Activated T-helper 1 cell treated with anti-CD3 and anti-CD28 coated beads, Interleukin-2, amount 50 U/mL, for 16 hours (primary cell): ENCODE data around the gene NT5C.

Experiments used
- DNase-seq, 2 donors: peaks; one replicate each; pipeline ENCODE4 v3.0.0-alpha.2; 2020; ENCODE audit warnings: low read depth in 1 of 2, low spot score in 1 of 2

The NT5C gene

DNA sequence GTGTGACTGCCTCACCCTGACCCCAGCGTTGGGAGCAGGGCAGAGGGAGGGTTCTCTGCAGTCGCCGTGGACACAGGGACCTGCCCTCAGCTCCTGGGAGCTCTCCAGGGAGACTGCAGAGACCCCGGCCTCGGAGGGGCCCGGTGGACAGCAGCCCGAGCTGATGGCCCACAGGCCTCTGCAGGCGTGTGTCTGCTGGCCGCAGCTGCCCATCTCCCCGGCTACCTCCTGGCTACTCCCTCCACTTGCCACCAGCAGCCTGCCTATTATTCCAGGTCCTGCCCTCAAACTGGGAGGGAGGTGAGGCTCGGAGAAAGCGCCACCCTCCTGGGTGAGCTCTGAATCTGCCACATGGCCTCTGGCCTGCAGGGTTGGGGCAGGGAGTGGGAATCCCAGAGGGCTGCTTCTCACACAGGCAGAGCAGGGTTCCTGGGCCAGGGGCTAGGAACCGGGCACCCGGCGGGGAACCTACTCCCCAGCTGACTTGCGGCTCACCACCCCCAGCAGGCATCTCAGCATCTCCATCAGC is 36.6 kb downstream of the NT5C start:
- DNase-seq: no peak

DNA sequence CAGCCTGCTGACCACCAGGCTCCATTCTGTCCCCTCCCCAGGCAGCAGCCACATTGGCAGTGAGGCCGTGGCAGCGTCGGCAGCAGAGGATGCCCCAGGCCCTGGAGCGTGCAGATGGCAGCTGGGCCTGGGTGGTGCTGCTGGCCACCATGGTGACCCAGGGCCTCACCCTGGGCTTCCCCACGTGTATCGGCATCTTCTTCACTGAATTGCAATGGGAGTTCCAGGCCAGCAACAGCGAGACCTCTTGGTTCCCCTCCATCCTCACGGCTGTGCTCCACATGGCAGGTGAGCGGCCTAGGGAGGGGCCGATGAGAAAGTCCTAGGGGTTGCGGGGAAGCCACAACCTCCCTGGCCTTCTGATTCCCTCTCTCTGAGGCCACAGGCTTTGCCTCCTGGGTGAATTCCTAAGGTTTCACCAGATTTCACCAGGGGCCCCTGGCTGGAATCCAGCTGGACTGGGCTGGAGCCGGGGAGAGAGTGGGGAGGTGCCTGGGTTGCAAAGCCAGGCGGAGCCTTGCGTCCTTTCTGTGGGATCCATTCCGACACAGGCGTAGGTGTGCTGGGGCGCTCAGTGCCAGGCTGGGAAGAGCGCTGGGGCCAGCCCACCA is 37.9 kb downstream of the NT5C start:
- DNase-seq: no peak

DNA sequence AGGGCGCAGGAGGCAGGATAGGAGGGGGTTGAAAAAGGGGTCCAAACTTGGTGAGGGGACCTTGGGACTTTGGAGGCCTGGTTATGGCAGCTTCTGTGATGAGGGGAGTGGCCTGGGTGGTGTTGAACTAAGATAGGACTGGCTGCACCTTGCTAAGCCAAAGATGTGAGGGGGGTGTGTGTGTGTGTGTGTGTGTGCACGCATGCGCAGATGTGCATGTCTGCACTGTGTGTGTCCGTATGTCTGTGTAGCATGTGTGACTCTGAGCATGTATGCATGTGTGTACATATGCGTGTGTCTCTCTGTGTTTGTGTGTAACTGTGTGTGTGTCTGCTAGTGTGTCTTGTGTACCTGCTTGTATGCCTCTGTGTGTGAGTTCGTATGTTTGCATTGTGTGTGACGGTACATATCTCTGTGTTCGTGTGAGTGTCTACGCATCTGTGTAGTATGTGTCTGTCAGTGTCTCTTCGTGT is 39.7 kb downstream of the NT5C start:
- no peak for DNase-seq

DNA sequence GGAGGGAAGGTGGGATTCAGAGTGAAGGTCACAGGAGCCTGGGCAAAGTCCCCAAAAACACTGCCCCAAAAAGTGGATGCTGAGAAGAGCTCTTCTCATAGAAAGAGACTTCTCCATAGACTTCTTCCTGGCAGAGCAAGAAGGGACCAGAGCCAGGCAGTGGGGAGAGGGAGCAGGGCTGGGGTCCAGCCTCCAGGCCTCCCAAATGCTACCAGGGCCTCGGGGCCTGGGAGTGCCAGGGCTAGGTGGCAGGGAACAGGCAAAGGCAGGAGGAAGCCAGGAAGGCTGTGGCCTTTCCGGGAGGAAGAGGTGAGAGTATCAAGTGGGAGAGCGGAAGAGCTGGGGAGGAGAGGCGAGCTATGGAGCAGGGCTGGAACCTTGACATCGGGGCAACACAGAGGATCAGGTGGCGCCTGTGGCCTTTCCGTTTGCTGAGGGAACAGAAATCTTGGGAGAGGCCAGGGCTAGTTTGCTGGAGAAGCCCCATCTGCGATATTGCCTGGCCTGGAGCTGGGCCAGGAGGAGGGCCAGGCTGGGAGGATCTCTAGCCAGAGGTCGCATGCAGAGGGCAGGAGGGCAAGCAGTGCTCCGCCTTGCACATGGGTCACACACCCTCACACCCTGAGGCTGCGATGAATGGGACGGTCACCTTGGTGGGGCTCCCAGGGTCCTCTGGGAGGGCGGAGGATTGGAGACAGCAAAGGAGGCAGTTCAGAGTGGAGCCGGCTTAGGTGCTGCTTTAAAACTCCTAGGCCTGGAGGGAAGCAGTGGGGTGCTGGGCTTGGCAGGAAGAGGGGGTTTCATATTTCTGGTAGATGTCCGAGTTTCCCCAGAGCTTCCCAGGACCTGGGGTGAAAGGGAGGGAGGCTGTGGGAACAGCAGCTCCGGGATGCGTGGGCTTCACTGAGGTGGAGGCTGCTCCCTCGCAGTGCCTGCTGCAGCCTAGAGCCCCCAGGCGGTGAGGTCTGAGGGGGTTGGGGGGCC is 40.4 kb downstream of the NT5C start:
- DNase-seq: no peak

DNA sequence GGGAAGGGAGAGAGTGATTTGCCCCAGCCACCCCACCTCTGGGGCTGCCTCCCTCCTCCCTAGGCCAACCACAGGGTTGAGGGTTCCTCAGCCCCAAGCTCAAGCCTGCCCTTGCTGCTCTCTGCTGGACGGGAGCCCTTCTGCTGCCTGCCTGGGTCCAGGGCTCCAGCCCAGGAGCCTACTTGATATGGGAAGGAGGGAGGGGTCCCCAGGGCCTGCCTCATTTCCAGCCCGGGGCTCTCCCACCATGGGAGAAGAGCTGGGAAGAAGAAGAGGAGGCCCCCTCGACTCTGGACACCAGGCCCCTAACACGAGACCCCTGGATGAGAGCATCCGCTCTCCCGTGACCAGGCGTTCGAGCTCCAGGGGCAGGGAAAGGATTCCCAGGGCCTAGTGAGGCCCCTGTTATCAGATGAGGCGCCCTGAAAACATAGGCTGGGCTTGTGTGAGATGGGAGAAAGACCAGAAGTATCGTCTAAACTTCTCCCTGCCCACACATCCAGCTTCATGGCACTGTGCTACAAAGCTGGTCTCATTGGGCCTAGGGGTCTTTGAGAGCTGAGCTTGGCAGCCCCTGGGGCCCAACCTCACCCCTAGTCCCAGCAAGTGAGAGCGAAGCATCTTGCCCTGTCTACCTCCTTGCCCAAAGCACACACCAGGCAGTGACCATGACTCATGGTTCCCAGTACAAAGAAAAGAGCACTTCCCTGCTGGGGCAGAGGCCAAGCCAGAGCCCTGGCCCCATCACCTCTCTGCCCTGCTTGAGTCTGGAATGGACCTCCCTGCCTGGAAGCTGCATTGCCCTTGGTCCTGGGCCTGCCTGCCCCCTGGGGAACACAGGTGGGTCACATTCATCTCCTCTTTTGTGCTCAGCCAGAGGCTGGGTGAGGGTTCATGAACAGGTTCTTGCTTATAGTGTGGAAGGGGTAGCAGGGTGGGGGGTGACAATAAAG is 42.8 kb downstream of the NT5C start:
- no peak for DNase-seq

DNA sequence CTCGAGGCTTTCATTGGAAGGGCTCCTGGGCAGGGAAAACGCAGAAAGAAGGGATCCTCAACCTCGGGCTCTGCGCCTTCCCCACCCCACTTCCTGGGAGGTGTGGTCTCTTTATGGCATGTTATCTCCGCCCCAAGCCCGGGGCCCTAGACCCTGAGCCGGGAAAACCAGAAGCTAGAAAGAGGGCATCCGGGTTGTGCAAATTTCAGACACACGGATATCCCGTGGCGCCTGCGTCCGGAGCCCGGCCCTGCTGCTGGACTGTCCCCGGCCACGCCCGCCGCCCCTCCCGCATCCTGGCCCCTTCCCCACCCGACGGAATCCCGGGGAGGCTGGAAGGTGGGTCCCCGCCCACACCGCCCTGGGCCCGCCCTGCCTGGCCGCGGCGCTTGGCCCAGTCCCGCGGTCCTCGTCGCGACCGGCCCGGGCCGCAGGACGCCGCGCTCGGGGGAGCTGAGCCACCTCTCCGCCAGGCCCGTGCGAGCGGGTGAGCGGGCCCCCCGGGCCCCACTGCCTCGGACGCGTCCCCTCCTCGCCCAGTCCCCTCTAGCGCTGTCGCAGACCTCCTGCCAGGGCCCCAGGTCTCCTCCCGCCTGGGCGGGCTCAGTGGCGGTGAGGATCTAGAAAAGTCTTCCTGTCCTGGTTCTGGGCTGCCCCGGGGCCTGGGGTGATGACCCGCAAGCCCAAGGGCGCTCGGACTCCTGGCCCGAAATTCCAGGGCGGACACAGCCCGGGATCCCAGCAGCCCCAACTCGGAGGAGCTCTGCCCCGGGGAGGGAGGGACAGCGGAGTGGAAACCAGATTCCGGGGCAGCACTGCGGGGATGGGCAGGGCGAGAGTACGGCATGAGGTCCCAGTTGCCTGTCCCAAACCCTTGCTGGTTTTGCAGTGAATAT is 43.7 kb downstream of the NT5C start, which contains the start of gene SLC16A5:
SLC16A5 (plus strand) TSS at position 397 of the 896 bp plus-strand sequence. CDS start 5,683 bp downstream, outside the sequence.
- DNase-seq: no peak

DNA sequence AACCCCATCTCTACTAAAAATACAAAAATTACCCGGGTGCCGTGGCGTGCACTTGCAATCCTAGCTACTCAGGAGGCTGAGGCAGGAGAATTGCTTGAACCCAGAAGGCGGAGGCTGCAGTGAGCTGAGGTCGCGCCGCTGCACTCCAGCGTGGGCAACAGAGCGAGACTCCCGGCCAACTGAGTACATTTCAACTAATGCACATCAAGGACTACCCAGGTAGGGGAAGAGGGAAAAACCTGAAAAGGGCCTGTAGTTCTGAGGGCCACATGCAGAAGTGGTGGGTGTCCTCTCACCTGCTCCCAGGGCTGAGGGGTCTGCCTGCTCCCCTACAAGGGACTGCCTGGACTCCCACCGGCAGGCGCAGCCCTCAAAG is 44.4 kb downstream of the NT5C start:
- DNase-seq: no peak

DNA sequence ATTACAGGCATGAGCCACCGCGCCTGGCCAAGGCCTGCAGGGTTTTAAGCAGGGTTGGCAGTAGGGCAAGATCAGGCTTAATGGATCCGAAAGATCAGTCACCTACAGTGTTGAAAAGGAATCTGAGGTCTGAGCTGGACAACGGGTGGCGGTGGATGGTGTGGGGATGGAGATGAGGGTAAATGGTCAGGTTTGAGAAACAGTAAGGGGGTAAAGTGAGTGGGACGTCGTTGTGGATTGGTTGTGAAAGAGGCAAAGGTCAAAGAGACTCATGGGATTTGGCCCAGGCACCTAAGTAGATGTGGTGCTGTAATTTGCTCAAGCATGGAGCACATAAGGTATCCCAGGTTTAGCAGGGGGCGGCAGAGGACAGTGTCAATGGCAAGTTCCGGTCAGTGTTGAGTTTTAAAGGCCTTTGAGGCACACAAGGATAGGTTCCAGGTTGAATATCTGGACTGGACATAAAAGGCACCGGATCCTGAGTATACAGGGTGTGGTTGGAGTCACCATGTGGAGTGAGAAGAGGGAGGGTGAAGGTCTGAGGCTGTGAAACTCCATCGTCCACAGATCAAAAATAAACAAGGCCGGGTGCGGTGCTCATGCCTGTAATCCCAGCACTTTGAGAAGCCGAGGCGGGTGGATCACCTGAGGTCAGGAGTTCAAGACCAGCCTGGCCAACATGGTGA is 44.9 kb downstream of the NT5C start:
- no peak for DNase-seq

DNA sequence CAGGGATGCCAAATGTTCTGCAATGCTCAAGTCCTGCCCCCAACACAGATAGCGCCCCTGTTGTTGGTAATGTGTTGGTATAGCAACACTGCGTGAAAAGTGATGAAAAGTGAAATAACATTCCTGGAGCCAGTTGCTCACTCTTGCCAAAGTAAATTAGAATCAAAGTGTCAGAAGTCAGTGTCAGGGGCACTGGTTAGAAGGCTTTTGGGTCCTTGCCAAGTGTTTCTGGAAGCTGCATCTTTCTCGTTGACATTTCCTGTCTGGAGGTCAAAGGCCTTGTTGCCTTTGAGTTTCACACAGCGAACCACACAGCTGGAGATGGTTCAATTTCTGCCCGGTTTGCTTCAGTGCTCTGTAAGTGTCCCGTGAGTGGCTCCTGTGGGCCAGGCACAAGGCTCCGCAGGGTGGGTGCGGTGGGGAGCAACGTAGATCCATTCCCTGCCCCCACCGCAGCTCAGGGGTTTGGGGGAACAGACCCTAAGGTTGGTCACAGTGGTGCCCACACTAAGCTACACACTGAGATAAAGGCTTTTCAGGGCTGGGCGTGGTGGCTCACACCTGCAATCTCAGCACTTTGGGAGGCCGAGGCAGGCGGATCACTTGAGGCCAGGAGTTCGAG is 47.4 kb downstream of the NT5C start:
- DNase-seq: no peak

DNA sequence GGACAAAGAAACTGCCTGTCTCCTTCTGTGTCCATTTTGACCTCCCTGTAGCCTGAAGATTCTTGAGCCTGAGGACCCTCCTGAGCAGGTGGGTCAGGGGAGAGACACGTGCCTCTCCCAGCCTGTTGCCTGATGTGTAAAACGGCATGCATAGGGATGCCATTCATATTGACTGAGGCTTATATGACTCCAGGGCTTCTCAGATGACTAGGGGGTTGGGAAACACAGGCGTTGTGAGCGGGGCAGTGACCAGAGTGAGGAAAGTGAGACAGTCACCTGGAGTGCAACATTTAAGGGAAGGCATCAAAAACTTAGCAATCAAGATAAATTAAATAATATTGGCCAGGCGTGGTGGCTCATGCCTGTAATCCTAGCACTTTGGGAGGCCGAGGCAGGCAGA is 48.9 kb downstream of the NT5C start:
- DNase-seq: no peak

DNA sequence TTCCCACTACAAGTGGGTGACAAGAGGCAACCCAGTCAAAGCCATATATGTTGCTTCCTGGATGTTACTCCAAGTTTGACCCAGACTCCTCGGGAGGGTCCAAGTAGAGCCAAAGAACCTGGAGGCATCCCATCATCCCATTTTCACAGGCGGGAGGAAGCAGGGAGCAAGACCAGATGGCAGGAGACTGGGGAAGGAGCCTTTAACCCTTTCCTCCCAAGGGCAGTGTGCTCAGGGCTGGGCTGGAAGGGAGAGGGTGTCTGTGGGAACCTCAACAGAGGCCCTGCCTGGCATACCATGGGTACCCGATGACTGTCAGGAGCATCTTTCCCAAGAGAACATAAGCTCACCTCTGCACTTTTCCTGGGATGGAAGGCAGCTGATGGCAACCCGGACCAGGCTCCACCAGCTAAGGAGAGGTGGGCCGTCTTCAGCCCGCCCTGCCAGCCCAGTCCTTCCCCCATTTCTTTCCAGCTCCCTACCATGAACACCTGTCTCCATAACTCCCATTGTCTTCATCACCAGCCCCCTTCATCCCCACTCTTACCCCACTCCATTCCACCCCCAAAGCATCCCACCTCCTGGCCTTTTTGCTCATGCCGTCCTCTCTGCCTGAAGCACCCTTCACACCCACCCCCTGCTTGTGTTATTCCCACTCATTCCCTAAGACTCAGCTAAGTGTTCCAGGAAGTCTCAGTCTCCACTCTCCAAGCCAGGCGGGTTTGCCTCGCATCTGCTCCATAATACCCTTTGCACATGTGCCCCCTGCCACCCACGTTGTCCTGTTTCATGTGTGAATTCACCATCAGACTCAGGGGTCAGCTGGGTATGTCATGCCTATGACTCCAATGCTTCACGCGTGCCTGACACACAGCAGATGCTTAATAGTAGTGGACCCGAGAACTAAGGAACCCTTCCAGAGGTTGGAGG is 49.7 kb downstream of the NT5C start:
- no peak for DNase-seq
